SIG-M5 (cell line): ENCODE data around the gene BAG5.

Experiments used
- DNase-seq: peaks from one replicate; lab custom pipeline; 2025; lab: John Stamatoyannopoulos, UW

Gene BAG5

DNA sequence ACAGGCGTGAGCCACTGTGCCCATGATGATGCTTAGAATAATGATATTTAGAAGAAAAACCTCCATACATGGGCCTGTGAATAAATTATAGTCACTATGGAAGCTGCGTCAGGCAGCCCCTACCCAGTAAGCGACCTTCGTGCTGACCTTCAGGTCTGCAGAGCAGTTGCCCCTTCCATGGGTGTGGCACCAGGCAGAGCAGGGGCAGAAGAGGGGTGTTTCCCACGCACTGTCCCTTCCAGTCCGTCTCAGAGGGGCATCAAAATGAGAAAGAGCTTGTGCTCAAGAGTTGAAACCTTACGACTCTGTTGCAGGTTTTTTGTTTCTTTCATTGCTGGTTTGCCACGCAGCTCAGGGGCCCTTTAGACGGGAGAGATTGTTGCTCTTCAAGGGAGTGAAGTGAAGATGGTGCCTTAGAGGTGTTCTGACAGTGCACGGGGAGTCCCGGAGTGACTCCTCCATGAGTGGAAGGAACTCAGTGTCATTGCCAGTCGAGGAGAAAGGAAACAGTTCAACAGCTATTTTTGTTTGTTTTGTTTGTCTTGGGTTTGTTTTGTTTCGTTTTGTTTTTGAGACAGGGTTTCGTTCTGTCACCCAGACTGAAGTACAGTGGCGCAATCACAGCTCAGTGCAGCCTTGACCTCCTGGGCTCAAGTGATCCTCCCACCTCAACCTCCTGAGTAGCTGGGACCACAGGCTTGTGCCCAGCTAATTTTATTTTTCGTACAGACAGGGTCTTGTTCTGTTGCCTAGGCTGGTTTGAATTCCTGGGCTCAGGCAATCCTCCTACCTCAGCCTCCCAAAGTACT is 53.7 kb downstream of the BAG5 start:
- no peak for DNase-seq

DNA sequence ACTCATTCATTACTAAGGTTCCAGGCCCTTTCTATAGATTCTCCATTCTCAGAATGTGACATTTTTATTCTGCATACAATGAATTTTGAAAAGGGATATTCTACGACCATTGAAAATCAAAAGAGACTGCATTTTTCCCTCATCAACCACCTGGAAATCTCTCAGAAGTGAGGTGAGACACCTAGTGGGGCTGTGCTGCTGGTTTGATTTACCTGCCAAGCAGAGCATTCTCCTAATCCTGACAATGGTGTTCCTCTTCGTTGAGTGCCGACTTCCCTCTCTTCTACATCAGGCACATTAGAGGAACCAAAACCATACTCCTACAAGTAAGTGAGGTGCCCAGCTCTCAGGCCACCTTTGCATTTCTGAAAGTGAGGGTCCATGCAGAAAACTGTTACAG is 54.7 kb downstream of the BAG5 start:
- DNase-seq, result no peak
